GM12874 (cell line): ENCODE data around the gene HECA.

Experiments used
- TF ChIP-seq, protein P1 (sequence below): IDR thresholded peaks from 2 replicates; pipeline ENCODE4 v1.5.1; 2011; ENCODE audit warnings: low read depth, mild to moderate bottlenecking, control low read depth, low read length, moderate library complexity; ENCODE audit not compliant: insufficient read depth

Gene HECA

DNA sequence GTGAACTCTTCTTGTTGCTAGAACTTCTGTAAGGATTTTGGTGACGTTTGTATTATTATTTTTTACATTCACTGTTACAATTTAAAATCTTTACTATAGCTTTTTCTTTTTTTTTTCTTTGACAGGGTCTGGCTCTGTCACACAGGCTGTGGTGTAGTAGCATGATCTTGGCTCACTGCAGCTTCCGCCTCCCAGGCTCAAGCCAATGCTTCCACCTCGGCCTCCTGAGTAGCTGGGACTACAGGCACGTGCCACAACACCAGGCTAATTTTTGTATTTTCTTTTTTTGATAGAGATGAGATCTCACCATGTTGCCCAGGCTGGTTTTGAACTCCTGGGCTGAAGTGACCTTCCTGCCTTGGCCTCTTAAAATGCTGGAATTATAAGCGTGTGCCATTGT is 21.2 kb downstream of the HECA start:
- TF ChIP-seq, protein P1, sequence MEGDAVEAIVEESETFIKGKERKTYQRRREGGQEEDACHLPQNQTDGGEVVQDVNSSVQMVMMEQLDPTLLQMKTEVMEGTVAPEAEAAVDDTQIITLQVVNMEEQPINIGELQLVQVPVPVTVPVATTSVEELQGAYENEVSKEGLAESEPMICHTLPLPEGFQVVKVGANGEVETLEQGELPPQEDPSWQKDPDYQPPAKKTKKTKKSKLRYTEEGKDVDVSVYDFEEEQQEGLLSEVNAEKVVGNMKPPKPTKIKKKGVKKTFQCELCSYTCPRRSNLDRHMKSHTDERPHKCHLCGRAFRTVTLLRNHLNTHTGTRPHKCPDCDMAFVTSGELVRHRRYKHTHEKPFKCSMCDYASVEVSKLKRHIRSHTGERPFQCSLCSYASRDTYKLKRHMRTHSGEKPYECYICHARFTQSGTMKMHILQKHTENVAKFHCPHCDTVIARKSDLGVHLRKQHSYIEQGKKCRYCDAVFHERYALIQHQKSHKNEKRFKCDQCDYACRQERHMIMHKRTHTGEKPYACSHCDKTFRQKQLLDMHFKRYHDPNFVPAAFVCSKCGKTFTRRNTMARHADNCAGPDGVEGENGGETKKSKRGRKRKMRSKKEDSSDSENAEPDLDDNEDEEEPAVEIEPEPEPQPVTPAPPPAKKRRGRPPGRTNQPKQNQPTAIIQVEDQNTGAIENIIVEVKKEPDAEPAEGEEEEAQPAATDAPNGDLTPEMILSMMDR = no peak

DNA sequence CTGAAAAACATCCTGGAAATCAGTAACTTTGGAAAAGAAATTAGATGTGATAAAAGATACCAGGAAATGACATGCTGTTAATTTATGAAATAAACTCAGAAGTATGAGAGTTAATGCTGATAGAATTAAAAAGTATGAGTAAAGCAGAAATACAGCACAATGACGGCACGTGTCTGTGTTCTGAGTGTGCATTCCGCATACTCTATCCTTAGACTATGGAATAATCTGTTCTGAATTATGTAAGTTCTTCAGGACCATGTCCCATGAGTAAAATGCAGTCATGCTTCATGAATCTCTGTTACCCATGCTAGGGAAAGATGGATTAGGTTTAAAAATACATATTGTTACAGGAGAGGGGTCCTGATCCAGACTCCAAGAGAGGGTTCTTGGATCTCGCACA is 21.7 kb downstream of the HECA start:
- TF ChIP-seq, protein P1 = no peak

DNA sequence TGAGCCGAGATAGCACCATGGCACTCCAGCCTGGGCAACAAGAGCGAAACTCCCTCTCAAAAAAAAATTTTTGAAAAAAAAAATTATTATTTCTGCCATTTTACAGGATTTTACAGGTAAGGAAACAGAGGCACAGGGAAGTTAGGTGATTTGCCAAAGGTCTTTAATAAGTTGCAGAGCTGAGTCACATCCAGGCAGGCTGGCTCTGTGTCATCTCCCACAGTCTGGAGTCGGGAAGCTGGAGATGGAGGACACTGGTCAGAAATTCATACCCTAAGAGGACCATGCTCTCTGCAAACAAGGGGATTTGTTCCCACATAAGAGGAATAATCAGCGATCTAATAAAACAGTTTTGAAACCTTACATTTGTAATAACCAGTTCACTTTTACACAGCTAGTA is 24.1 kb downstream of the HECA start:
- TF ChIP-seq, protein P1 = no peak

DNA sequence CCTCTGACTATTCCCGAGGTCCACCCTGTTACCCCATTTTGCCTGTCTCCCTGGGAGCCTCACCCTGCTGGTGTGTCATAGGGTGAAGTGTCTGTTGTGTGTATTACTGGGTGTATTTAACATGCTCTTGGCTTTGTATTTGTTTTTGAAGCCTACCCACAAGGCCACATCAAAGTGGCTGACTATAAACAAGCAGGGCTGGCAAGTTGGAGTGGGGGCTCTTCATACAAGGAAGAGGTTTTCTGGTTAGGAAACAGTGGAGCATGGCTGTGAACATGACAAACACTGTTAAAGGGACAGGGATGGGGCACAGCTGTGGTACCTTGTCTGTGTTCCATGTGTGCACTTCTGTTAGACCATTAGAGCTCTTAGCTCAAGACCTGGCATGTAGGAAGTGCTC is 26.3 kb downstream of the HECA start:
- TF ChIP-seq, protein P1 = no peak

DNA sequence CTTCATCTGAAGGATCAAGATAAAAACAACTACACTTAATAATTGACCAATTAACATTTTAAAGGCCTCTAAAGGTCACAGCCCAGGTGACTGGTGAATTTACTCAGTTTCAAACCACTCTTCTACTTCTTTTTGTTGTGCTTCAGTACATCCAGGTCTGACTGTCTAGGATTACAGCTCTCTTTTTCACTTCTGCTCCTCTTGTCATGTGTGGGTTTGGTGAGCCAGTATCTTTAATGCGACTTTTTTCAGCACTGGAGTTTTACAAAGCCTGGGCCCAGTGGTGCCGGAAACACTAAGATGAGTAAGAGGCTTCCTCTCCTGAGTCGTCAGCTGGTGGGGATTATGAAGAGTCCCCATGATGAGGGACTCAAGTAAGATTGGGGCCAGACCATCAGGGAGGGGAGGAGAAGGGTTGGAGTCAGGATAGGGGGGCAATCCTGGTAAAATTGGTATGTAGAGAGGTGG is 27.0 kb downstream of the HECA start:
- TF ChIP-seq, protein P1 = no peak

DNA sequence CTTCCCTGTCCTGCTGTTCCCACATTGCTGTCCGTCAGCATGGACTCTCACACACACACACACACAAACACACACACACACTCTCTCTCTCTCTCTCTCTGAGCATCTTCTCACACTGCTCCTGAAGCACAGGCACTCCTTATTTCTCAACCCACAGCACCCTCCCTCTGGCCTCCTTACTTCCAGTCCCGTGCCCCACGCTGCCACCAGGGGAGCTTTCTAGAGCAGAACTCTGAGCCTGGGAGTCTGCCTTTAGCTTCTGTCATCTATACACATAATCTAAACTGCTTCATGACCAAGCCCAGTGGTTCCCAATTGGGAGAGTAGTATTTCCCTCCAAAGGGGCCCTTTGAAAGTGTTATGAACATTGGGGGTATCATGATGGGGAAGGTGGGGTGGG is 29.1 kb downstream of the HECA start:
- TF ChIP-seq, protein P1 = no peak

DNA sequence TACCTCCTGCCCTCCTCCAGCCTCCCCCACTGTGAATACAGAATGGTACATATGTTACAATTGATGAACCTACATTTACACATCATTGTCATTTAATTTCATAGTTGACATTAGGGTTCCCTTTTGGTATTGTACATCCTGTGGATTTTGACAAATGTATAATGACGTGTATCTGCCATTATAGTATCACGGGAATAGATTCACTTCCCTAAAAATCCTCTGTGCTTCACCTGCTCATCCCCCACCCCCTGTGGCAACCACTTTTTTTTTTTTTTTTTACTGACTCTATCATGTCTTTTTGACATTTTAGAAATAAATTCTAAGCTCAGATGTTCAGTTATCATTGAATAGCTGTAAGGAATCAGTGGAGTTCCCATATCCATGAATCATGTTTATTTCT is 30.4 kb downstream of the HECA start:
- TF ChIP-seq, protein P1 = no peak
